SH-SY5Y (cell line): ENCODE data around the gene ROBO1.

ENCODE experiments used
- GATA2 ChIP-seq: IDR thresholded peaks from 2 replicates; pipeline ENCODE4 v1.6.1; 2011; ENCODE audit warnings: mild to moderate bottlenecking, low read depth, low read length
- GATA3 ChIP-seq: IDR thresholded peaks from 2 replicates; pipeline ENCODE4 v1.6.1; 2011; ENCODE audit warnings: low read depth, mild to moderate bottlenecking, low read length, moderate library complexity

GRCh38 chr3:78809966-78810365 lies 957.8 kb downstream of the ROBO1 start:
- TF ChIP-seq GATA2 (no peak), GATA3 (no peak)
